Panc1 (cell line): Measurements from ENCODE around the gene TMEM212. TPM values are rescaled to one million over a fixed set of nuclear protein-coding genes. Genes with fewer than 3 reads are reported as not detected.

Experiments used
- ATAC-seq: fragments of 200-7000 bp; cut with Tn5 transposase; 2 replicates; pipeline ENCODE4 v1.9.1; 2020; ENCODE audit warnings: mild to moderate bottlenecking, moderate library complexity
- BruUV-seq: library from RNA; stranded (reverse); fragments of 400-500 nt; replicated peaks from 2 replicates; lab custom pipeline; 2021; lab: Mats Ljungman, UMichigan
- CTCF ChIA-PET: fragments of 300-600 bp; sonication (Branson Sonifier 250); formaldehyde crosslinking; loops from one replicate; lab custom pipeline; 2022; ENCODE audit warnings: antibody characterized with exemption; lab: Charles Lee
- POLR2A ChIA-PET: fragments of 300-600 bp; sonication (Branson Sonifier 250); formaldehyde crosslinking; loops from one replicate; lab custom pipeline; 2022; ENCODE audit warnings: antibody characterized with exemption; lab: Charles Lee
- DNase-seq: peaks from one replicate; pipeline ENCODE4 v3.0.0-alpha.2; 2010; ENCODE audit warnings: low read depth, low spot score
- H3K27ac ChIP-seq: 2 replicates; pipeline ENCODE4 v1.5.1; 2011; ENCODE audit warnings: mild to moderate bottlenecking, low read length, inconsistent platforms
- H3K27me3 ChIP-seq: fragments of 200-500 bp; sonication (Bioruptor generic); 2 replicates; pipeline ENCODE4 v1.6.0; 2014; ENCODE audit warnings: low read length, inconsistent platforms; ENCODE audit not compliant: control insufficient read depth, insufficient read depth
- H3K36me3 ChIP-seq: fragments of 200-500 bp; sonication (Bioruptor generic); 2 replicates; pipeline ENCODE4 v1.5.1; 2014; ENCODE audit warnings: inconsistent platforms, mild to moderate bottlenecking, low read length, moderate library complexity; ENCODE audit not compliant: control insufficient read depth, insufficient read depth
- H3K4me1 ChIP-seq: 2 replicates; pipeline ENCODE4 v1.5.1; 2011; ENCODE audit warnings: inconsistent platforms, mild to moderate bottlenecking, low read length, moderate library complexity; ENCODE audit not compliant: control insufficient read depth, insufficient read depth
- H3K4me3 ChIP-seq, 2 experiments: 2 replicates each; pipeline ENCODE4 v1.5.1; 2011 to 2012; ENCODE audit warnings: low read depth in 2 of 2, low read length in 2 of 2, mild to moderate bottlenecking in 2 of 2, inconsistent platforms in 1 of 2, moderate library complexity in 1 of 2
- H3K9me3 ChIP-seq: fragments of 200-500 bp; sonication (Bioruptor generic); 2 replicates; pipeline ENCODE4 v1.5.1; 2014; ENCODE audit warnings: low read depth, mild to moderate bottlenecking, inconsistent platforms, low read length, moderate library complexity; ENCODE audit not compliant: control insufficient read depth, insufficient read depth
- POLR2AphosphoS5 ChIP-seq: IDR thresholded peaks from 2 replicates; pipeline ENCODE4 v1.6.1; 2012; ENCODE audit warnings: mild to moderate bottlenecking, low read depth, low read length, moderate library complexity
- SIN3A ChIP-seq: IDR thresholded peaks from 2 replicates; pipeline ENCODE4 v1.6.1; 2012; ENCODE audit warnings: low read depth, mild to moderate bottlenecking, low read length, moderate library complexity, borderline replicate concordance; ENCODE audit not compliant: insufficient read depth
- TCF7L2 ChIP-seq: IDR thresholded peaks from 2 replicates; pipeline ENCODE4 v1.6.1; 2011; ENCODE audit warnings: mild to moderate bottlenecking, low read depth, low read length, inconsistent platforms
- in situ Hi-C: cut with HindIII; loops from 2 replicates; pipeline ENCODE4 v1.10.0; 2016; ENCODE audit warnings: low sequenced_read_pairs, low pct_unique_long_range_greater_than_20kb
- intact Hi-C: fragments of 100-400 bp; cut with micrococcal nuclease; formaldehyde crosslinking; loops from one replicate; pipeline ENCODE4 v1.10.0; 2022; ENCODE audit not compliant: unreplicated experiment
- total RNA-seq: library from RNA; stranded (reverse); gene quantifications from one replicate; pipeline ENCODE4 v1.2.1, GENCODE V29; 2021; ENCODE audit not compliant: unreplicated experiment
- TF ChIP-seq, protein P1 (sequence below), 2 experiments: IDR thresholded peaks; 2 replicates each; pipeline ENCODE4 v1.6.1; 2011 to 2012; ENCODE audit warnings: low read depth in 2 of 2, control low read depth in 1 of 2, low read length in 1 of 2, mild to moderate bottlenecking in 1 of 2, moderate library complexity in 1 of 2; ENCODE audit not compliant: insufficient read depth in 1 of 2
- TF ChIP-seq, protein P2 (sequence below): fragments of 450-650 bp; IDR thresholded peaks from 2 replicates; pipeline ENCODE4 v1.5.1; 2017; ENCODE audit warnings: mild to moderate bottlenecking

TMEM212 gene
- total RNA-seq, 1 experiment from 2014 or later, result not detected

DNA sequence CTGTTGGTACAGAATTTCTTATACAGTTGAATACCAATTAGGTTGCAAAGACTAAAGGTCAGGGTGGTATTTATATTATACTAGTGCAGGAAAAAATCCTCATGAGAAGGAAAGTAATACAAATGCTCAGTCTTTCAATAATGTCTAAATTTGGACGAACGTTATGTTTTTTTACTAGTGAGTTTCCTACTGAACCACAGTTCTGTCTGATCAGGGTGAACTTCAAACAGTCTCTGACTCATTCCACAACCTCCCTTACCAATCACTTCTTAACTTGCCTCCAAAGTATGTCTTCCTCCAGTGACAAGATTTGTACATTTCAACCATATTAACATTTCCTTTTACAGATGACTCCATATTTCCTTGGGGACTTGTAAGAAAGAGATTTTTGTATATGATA lies 3.4 kb downstream of the TMEM212 start:
- H3K27ac ChIP-seq, result no peak overlapping the region
- intact Hi-C loops, result no loop called here
- POLR2A ChIA-PET, result no interaction called here

DNA sequence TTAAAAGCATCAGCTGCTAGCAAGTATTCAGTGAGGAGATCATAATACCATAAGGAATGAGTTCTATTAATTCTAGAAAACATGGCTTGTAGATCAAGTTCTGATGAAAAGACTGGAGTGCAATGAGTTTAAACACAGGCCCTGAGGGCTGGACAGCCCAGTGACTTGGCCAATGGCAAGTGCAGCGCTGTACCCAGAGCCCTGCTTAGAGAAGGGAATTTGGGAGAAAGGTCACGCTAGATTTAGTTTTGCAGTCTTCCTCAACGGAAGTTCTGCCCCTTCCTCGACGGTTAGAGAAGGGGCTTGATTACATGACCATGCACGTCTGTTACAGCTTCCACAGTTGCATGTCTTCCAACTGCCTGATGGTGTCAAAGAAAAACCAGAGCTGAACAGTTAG lies 4.0 kb downstream of the TMEM212 start:
- in situ Hi-C loops, result no loop called here
- Histone ChIP-seq H3K4me1 (no peaks in the 10 kb centered on the region), H3K27me3 (no peaks in the 10 kb centered on the region), H3K27ac (no peak overlapping the region), H3K4me3 (no peak overlapping the region), H3K36me3 (no peaks in the 10 kb centered on the region), H3K9me3 (no peaks in the 10 kb centered on the region)
- TF ChIP-seq, protein P1, sequence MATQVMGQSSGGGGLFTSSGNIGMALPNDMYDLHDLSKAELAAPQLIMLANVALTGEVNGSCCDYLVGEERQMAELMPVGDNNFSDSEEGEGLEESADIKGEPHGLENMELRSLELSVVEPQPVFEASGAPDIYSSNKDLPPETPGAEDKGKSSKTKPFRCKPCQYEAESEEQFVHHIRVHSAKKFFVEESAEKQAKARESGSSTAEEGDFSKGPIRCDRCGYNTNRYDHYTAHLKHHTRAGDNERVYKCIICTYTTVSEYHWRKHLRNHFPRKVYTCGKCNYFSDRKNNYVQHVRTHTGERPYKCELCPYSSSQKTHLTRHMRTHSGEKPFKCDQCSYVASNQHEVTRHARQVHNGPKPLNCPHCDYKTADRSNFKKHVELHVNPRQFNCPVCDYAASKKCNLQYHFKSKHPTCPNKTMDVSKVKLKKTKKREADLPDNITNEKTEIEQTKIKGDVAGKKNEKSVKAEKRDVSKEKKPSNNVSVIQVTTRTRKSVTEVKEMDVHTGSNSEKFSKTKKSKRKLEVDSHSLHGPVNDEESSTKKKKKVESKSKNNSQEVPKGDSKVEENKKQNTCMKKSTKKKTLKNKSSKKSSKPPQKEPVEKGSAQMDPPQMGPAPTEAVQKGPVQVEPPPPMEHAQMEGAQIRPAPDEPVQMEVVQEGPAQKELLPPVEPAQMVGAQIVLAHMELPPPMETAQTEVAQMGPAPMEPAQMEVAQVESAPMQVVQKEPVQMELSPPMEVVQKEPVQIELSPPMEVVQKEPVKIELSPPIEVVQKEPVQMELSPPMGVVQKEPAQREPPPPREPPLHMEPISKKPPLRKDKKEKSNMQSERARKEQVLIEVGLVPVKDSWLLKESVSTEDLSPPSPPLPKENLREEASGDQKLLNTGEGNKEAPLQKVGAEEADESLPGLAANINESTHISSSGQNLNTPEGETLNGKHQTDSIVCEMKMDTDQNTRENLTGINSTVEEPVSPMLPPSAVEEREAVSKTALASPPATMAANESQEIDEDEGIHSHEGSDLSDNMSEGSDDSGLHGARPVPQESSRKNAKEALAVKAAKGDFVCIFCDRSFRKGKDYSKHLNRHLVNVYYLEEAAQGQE (IDR thresholded peaks at IDR 0.05; ENCODE audit: insufficient read depth in 1 of 2, low read depth in 2 of 2, low read length in 1 of 2), result no peak
- TF ChIP-seq, protein P2, sequence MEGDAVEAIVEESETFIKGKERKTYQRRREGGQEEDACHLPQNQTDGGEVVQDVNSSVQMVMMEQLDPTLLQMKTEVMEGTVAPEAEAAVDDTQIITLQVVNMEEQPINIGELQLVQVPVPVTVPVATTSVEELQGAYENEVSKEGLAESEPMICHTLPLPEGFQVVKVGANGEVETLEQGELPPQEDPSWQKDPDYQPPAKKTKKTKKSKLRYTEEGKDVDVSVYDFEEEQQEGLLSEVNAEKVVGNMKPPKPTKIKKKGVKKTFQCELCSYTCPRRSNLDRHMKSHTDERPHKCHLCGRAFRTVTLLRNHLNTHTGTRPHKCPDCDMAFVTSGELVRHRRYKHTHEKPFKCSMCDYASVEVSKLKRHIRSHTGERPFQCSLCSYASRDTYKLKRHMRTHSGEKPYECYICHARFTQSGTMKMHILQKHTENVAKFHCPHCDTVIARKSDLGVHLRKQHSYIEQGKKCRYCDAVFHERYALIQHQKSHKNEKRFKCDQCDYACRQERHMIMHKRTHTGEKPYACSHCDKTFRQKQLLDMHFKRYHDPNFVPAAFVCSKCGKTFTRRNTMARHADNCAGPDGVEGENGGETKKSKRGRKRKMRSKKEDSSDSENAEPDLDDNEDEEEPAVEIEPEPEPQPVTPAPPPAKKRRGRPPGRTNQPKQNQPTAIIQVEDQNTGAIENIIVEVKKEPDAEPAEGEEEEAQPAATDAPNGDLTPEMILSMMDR, result no peak
- TF ChIP-seq POLR2AphosphoS5 (no peak), SIN3A (no peak), TCF7L2 (no peak)
- ATAC-seq (no peak), DNase-seq (no peak)
- CTCF ChIA-PET, result no interaction called here
- intact Hi-C loops, result no loop called here
- BruUV-seq, result no TSS peak
- POLR2A ChIA-PET, result no interaction called here

More for the DNA sequence above, 3.4 kb downstream of the TMEM212 start:
- no peak for ATAC-seq
- no peak overlapping the region for H3K4me3 ChIP-seq
- no peak for DNase-seq
- no peak for TF ChIP-seq SIN3A
- TF ChIP-seq, protein P2, result no peak
- TF ChIP-seq, protein P1 (IDR thresholded peaks at IDR 0.05; ENCODE audit: insufficient read depth in 1 of 2, low read depth in 2 of 2, low read length in 1 of 2), result no peak
- no peak for TF ChIP-seq POLR2AphosphoS5
- no peak for TF ChIP-seq TCF7L2
- CTCF ChIA-PET, result no interaction called here
- BruUV-seq, result no TSS peak
- H3K36me3 ChIP-seq, result no peaks in the 10 kb centered on the region
- H3K27me3 ChIP-seq, result no peaks in the 10 kb centered on the region
- no peaks in the 10 kb centered on the region for H3K4me1 ChIP-seq
- in situ Hi-C loops, result no loop called here
- H3K9me3 ChIP-seq, result no peaks in the 10 kb centered on the region
